ENCODE data around the gene ELF2.
"Not testable (repeated sequence)": the region's sequence is repeated elsewhere in the genome, so short reads cannot be mapped to it uniquely, and the experiment has no call there.

Gene ELF2

DNA sequence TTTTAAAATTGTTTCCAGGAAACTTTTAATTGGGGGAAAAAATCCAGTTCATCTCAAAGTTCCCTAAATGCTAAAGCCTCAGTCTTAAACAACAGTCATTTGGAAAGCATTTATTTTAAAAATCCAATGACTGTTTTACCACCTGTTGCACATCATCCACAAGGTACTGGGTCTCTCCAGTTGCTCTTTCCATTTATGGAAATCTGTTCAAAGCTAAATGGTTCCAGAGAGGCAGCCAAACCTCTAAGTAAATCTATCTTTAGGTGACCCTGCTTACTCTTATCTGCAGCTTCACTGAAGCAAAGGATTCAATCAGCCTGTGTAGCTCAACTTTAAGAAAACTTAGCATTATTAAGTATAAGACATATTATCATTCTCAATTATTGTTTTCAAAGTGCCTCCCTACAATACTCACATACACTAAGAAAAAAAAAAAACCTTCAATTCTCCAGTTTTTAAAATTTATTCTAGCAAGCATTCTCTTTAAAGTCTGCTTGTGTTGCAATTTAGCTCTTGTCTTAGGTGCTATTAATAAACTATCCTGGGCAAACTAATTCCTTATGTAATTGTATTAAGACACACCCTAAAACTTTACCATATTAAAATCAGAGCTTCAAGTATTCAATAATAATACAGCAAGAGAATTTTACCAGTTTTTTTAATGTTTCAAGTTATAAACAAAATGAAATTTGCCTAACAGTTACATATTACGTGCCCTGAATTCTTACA lies 100.8 kb downstream of the ELF2 start:
- DNase-seq: no peak

DNA sequence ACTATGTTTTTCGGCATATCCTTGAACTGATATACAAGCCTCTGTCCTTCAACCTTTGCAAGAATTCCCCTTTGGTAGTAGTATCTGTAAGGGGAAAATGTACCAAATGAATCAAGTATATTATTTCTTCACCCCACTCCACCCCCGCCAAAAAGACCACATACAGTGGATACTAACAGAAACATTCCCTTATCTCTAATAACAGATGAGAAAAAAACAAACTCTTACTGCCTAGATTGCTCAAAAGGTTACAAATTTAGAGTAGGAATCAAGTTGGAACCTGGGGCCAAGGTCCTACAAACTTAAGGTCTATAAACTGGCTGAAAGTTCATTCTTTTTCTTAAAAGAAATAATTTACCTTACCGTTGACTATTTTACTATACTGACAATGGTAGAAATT lies 116.4 kb downstream of the ELF2 start:
- DNase-seq: no peak

DNA sequence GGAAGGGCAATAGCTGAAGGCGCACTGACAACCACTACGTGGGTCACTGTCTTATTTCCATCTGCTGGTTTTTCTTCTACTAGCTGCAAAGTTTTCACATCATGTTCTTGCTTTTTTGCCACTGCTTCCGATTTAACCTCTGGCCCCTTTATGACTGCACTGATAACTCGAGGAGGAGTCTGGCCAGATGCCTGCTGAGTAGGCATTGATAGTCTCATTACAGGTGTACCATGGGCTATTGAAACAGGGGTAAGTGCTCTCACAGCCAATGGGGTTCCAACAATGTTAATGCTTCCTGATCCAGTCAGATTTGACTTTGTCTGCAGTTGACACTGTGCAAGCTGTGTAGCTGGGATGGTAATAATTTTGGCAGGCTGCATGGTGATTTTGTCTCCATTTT lies 118.0 kb downstream of the ELF2 start:
- not testable (repeated sequence) for DNase-seq

DNA sequence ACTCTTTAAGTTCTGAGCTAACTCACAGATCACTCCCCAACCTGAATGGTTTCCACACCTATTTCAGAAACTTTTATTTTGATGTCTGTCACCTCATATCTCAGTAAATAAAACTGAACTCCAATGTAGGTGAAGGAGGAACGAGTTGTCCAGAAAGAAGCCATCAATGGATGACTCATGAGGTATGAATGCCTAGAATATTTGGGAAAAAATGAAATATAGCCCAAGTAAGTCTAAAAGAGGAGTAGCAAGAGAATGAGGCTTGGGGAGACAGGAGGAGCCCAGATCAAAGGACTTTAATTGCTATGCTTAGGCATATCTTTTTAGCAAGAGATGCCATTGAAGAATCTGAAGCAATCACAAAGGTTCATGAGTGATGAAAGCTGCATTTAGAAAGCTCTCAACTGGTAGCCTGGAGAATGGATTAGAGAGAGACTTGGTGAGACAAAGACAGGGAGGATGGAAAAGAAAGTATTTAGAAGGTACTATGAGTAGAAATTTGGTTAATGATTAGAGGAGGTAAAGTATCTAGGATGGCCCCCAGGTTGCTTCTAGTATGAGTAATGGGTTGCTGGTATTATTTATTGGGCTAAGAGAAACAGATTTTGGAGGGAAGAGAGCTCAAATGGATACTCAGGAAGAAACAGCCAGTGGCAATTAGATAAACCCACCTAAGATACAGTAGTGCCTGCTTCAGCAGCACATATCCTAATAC lies 122.1 kb downstream of the ELF2 start:
- no peak for DNase-seq

DNA sequence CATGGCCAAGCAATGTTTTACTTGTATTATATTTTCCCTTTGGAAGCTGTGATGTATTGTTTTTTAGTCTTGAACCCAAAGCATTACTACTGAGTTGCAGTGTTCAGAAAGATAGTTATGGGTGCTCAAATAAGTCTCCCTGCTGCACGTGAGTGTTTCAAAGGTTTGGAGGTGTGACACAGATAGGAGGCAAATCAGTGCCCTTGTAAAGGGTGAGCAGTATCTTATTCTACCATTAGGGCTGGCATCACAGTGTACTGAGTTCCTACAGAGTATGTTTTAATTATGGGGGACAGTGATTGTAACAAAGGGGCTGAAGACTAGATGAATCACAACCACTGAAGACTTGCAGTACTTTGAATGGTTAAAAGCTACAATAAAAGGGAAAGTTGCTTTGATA lies 123.1 kb downstream of the ELF2 start:
- DNase-seq: no peak

DNA sequence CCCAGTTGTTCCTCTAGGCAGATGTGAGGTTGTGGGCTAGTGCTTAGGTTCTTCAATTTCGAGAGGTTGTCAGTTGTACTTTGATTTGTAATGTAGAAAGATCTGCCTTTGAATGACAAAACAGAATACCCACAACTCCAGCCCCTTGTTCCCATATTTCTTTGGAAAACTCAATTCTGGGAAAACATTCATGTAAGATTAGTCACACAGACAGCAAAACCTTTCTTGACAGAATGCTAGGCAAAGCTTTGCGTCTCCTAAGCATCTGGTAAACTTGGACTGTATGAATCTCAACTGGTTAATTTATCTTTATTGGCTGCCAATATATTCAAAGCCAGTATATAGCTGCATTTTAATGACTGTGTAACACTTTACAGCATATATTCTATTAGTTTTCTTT lies 126.6 kb downstream of the ELF2 start:
- DNase-seq: no peak

DNA sequence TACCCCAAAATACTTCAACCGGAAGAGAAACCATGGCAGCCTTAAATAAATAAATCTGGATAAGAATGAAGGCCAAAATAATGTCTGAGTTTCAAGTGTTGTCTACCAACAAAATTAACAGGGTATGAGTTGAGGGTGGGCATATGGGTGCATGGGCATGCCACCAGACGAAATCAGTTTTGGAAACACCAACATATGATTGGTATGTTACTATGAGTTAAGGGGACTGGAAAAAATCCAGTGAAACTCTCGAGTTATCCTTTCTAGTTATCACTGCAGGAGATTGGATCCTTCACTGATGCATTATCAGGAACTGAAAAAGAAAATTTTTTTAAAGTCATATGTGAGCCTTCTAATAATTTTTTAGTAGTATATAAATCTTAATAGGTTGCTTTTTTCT lies 129.0 kb downstream of the ELF2 start:
- no peak for DNase-seq

DNA sequence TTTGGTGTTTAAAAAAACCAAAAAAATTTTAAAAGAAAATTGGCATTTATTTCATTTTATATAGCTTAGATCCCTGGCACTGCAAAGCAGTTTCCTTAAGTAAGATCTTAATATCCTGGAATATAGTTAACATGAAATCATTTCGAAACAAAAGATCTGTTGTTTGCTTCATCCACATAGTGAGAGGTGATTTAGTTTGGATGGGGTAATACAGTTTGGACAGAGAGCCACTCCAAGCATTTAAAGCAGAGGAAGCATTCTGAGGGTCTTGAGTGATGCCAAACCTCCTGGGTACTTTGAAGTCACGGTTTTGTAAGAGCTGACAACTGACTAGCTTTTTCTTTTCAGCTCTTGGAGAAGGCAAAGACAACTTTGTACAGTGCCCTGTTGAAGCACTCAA lies 132.7 kb downstream of the ELF2 start:
- DNase-seq: no peak

DNA sequence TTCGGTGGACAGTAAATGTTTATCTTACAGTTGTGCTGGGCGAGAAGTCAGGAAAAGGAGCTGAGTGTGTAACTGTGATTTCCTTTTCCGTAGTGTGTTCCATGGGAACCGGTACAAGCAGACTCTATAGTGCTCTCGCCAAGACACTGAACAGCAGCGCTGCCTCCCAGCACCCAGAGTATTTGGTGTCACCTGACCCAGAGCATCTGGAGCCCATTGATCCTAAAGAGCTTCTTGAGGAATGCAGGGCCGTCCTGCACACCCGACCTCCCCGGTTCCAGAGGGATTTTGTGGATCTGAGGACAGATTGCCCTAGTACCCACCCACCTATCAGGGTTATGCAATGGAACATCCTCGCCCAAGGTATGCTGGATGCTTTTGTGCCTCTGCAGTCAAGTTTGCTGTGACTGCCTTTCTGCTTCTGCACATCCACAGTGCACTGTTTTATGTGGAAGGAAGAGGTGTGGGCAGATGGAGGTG lies 134.0 kb downstream of the ELF2 start:
- no peak for DNase-seq

DNA sequence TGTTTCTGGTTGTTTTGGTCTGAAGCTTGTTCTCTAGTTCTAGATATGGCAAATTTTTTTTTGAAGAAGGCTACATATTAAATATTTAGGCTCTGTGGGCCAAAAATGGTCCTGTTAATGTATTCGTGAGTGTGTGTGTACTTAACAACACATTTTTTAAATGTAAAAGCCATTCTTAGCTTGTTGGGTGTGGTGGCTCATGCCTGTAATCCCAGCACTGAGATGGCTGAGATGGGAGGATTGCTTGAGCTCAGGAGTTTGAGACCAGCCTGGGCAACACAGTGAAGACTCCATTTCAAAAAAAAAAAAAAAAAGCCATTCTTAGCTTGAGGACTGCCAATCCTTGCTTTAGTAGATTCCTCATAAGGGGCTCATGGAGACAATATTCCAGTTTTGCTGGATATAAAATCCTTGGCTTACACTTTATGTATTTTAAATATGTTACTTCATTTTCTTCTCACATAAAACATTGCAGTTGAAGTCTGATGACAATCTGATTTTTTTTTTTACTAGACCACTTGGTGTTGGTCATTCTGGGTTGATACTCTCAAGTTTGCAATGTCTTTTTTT lies 138.1 kb downstream of the ELF2 start:
- DNase-seq: no peak

DNA sequence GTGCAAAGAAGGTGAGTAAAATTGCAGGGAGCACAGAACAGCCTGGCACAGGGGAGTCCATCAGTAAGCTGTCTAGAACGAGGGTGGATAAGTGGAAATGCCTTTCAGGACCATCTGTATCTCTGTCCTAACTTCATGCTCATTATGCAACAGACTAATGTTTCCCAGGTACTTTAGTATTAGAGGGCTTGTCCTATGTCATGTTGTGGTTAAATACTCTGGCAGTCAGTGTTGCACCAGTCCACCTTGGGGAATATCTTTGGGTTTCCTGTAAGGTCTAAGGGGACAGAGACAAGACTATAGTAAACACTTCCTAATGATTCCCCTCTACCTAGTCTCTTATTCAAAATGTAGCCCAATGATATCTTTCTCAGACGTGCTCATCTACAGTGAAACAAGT lies 140.1 kb downstream of the ELF2 start:
- no peak for DNase-seq

DNA sequence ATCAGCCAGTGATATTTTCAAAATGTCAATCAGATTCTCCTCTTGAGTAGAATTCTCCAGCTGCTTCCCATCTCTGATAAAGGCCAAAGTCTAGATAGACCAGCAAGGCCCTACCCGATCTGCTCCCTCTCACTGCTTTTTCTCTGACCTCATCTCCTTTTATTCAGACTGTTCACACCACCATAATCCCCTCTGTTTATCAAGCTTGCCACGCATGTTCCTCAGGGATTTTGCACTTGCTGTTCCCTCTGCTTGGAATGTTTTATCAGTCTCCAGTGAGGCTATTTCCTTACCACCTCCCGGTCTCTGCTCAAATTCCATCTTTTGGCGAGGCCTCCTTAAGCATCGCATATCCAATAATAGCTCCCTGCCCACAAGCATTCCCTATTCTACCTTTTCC lies 141.4 kb downstream of the ELF2 start:
- DNase-seq: no peak

DNA sequence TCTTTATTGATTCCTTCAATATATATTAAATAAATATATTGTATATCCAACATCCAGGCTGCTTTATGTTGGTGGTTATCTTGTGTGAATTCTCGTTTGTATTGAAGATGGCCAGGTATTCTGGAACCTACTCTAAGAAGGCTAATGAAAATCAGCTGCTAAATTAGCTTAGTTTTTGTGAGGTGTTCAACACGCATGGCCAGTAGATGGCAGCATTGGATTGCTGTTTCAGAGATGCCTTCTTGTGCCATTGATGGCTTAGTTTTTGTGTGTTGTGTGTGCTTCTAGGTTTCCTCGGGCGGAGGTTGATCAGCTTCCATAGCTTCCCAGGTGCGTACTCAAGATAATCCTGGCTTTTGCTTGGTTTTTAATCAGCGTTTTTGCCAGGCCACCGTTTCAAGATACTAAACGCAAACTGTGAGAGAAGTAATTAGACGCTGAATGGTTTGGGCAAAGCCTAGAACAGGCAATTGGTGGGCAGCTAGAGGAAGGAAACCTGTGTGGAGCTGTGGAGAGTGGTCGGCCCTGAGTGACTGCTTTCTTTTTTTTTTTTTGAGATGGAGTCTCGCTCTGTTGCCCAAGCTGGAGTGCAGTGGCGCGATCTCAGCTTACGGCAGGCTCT lies 146.3 kb downstream of the ELF2 start:
- no peak for DNase-seq

DNA sequence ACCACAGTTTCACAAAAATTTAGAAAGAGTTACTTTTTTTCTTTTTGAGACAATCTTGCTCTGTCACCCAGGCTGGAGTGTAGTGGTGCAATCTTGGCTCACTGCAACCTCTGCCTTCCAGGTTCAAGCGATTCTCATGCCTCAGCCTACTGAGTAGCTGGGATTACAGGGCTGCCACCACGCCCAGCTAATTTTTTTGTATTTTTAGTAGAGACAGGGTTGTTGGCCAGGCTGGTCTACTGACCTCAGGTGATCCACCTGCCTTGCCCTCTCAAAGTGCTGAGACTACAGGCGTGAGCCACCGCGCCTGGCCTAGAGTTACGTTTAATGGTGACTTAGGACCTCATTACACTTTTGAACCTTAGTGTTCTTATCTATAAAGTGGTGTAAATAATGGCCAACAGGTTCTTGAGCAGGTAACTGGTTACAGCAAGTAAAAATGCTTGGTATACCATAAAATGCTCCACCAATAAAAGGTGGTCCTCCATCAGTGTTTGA lies 147.1 kb downstream of the ELF2 start:
- DNase-seq: not testable (repeated sequence)

DNA sequence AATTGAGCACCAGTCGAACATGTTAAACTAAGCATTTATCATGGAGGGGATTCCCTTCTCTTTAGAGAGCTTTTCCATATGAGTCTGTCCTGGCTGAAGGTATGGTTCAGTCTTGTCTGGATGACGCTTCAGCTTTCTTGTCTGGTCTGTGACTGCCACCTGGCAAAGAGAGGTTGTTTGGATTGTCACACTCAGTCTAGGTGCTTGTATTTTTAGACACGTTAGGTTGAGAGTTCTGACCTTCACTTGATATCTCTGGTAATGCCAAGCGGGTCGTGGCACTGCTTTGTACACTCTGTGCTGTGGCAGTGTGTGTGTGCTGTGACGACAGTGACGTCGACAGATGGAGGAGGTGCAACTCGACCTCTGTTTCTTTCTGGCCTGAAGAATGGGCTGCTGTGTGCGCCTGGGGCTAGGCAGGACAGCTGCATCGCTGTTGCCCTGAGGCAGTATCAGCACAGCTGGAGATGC lies 148.8 kb downstream of the ELF2 start:
- no peak for DNase-seq

DNA sequence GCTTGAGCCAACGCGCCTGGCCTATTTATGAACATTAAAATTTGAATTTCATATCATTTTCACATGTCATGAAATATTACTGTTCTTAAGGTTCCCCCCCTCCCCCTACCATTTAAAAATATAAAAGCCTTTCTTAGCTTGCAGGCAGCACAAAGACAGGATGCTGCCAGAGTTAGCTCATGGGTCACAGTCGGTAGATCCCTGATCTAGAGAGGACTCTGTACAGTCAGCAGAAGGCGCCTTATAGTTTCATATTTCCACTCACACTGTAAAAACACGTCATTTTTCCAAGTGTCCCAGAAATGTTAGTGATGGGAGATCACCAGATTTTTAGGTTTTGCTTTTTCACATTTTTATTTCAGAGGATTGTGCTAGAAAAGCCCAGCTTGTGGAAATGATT lies 149.2 kb downstream of the ELF2 start:
- DNase-seq: no peak

DNA sequence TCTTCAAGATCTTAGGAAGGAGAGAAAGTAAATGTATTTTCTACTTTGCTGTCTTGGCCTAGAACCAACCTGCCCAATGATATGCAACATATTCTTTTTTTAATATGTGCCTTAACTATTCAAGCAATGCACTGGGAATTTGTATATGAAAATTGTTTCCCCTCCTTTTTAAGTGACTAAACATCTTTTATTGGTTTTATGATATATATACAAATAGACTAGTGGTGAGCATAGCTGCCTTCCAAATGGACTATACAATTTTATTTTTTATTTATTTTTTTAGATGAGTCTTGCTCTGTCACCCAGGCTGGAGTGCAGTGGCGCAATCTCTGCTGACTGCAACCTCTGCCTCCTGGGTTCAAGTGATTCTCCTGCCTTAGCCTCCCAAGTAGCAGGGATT lies 151.2 kb downstream of the ELF2 start:
- DNase-seq: no peak

DNA sequence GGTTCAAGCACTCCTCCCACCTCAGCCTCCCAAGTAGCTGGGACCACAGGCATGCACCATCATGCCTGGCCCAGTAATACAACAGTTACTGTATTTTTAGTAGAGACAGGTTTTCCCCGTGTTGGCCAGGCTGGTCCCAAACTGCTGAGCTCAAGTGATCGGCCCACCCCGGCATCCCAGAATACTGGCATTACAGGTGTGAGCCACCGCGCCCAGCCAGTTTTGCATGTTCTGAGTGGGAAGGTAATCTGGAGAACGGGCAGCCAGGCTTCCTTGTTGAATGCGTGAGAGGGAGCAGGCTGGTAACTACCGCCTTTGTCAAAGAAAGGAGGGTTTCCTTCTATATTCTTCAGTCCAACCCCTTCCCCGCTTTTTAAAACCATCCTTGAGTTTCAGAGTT lies 152.3 kb downstream of the ELF2 start:
- no peak for DNase-seq

DNA sequence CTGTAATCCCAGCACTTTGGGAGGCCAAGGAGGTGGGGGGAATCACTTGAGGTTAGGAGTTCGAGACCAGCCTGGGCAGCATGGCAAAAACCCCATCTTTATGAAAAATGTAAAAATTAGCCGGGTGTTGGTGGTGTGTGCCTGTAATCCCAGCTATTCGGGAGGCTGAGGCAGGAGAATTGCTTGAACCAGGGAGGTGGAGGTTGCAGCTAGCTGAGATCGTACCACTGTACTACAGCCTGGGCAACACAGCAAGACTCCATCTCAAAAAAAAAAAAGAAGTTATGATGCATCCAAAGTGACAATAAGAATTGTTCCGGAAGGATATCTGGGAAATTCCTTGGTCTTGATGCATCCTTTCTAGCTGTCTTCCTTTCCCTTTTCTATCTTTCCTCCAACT lies 154.2 kb downstream of the ELF2 start:
- DNase-seq: no peak

DNA sequence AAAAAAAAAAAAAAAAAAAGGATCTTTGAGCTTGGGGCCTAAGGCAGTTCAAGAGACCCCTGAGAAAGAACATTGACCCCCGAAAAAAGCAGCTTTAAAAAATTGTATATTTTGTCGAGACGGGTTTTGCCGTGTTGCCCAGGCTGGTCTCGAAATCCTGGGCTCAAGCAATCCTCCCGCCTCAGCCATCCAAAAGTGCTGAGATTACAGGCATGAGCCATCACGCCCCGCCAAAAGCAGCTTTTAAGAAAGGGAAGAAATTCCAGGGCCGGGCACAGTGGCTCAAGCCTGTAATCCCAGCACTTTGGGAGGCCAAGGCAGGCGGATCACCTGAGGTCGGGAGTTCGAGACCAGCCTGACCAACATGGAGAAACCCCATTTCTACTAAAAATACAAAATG lies 155.9 kb downstream of the ELF2 start:
- not testable (repeated sequence) for DNase-seq

DNA sequence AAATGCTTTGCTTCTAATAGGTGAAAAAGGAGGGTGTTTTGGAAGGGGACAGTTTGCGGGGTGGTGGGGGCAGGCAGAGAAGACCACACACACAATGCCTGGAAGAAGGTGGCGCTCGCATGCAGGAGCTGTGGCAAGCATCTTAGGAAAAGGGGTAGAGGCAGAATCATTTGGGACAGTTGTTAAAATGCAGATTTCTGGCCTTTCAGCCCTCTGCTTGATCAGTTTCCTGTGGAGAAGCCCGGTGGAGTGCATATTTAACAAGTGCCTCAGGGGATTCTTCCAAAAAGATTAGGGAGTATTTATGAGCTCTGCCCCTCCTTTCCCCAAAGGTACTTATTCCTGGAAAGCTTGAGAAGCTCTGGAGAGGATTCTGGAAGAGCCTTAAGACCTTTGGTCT lies 156.6 kb downstream of the ELF2 start:
- no peak for DNase-seq

DNA sequence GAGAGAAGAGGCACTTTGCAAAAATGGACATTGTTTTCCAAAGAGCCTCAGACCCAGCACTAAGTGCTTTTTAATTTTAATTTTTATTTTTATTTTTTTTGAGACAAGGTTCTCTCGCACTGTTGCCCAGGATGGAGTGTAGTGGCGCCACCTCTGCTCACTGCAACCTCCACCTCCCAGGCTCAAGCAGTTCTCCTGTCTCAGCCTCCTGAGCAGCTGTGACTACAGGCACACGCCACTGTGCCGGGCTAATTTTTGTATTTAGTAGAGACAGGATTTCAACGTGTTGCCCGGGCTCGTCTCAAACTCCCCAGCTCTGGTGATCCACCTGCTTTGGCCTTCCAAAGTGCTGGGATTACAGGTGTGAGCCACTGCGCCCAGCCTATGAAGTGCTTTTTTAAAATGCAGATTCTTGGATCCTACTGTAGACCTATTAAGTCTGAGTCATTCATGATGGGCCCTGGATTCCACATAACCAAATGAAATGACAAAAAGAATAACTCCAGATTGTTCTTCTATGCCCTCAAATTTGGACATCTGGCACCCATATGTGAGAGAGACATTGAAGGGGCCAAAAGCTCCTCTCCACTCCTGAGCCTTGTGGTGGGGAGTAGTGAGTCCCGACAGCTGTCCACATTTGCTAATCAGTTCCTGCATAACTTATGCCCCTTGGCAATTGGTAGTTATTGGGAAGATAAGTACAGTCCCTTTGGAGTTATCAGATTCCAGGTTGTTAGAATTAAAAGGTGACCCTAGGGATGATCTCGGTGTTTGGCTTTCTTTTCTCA lies 157.9 kb downstream of the ELF2 start:
- DNase-seq: no peak

DNA sequence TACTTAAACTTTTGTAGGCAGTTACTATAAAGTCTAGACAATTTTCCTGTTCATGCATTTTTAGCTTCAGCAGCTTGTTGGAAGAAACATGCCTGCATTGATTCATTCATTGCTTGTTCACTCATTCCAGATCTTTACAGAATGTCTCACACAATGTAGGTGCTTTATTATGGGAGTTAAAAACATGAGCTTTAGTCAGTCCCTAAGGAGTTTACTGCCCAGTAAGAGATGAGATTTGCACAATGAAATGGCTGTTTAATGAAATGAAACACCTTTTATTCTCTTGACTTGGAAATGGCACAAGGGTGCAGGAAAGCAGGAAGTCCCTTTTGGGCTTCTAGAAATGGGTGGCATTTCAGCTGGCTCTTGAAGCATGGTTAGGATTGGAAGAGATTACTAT lies 158.5 kb downstream of the ELF2 start:
- no peak for DNase-seq
